GM23338 (cell line): ENCODE data around the gene RAB36. TPM values are rescaled to one million over a fixed set of nuclear protein-coding genes. Genes with fewer than 3 reads are reported as not detected.

Experiments
- ATAC-seq: fragments of 200-7000 bp; cut with Tn5 transposase; 3 replicates; pipeline ENCODE4 v1.9.1; 2020
- DNase-seq: peaks from one replicate; pipeline ENCODE4 v3.0.0-alpha.2; 2015; ENCODE audit warnings: low spot score
- H2AFZ ChIP-seq: fragments of 200-600 bp; sonication (generic); 2 replicates; pipeline ENCODE4 v1.8.0; 2016; ENCODE audit warnings: antibody characterized with exemption, mild to moderate bottlenecking, moderate library complexity
- H3F3A ChIP-seq: fragments of 200-600 bp; sonication (generic); replicated peaks from 2 replicates; pipeline ENCODE4 v1.8.0; 2017; ENCODE audit warnings: antibody characterized with exemption, mixed run types, low read depth
- H3K27ac ChIP-seq: fragments of 200-600 bp; sonication (generic); 2 replicates; pipeline ENCODE4 v1.6.1; 2016; ENCODE audit warnings: low read depth
- H3K27me3 ChIP-seq: fragments of 200-600 bp; sonication (generic); 2 replicates; pipeline ENCODE4 v1.8.0; 2016; ENCODE audit warnings: mild to moderate bottlenecking, mixed run types, moderate library complexity; ENCODE audit not compliant: insufficient read depth
- H3K36me3 ChIP-seq: fragments of 200-600 bp; sonication (generic); 2 replicates; pipeline ENCODE4 v1.8.0; 2016; ENCODE audit warnings: mild to moderate bottlenecking; ENCODE audit not compliant: insufficient read depth
- H3K4me1 ChIP-seq: fragments of 200-600 bp; sonication (generic); 2 replicates; pipeline ENCODE4 v1.8.0; 2016; ENCODE audit warnings: mild to moderate bottlenecking, moderate library complexity; ENCODE audit not compliant: insufficient read depth
- H3K4me2 ChIP-seq: fragments of 200-600 bp; sonication (generic); 2 replicates; pipeline ENCODE4 v1.7.1; 2017; ENCODE audit warnings: mixed run types
- H3K4me3 ChIP-seq: fragments of 200-600 bp; sonication (generic); 2 replicates; pipeline ENCODE4 v1.6.1; 2016; ENCODE audit warnings: mixed run types
- H3K79me2 ChIP-seq: fragments of 200-600 bp; sonication (generic); replicated peaks from 2 replicates; pipeline ENCODE4 v1.8.0; 2017; ENCODE audit warnings: mild to moderate bottlenecking; ENCODE audit not compliant: insufficient read depth
- H3K9me2 ChIP-seq: fragments of 200-600 bp; sonication (generic); 2 replicates; pipeline ENCODE4 v1.8.0; 2017; ENCODE audit not compliant: insufficient read depth
- H4K20me1 ChIP-seq: fragments of 200-600 bp; sonication (generic); replicated peaks from 2 replicates; pipeline ENCODE4 v1.8.0; 2017; ENCODE audit warnings: mild to moderate bottlenecking; ENCODE audit not compliant: insufficient read depth
- H3K27ac Mint-ChIP-seq: 2 replicates; pipeline ENCODE4 v1.8.0; 2020; ENCODE audit warnings: inconsistent platforms, mild to moderate bottlenecking, moderate library complexity, mixed read lengths
- H3K27me3 Mint-ChIP-seq: 3 replicates; pipeline ENCODE4 v1.8.0; 2022; ENCODE audit warnings: low read depth, mild to moderate bottlenecking, moderate library complexity, mixed read lengths, inconsistent platforms; ENCODE audit not compliant: insufficient read depth, poor library complexity
- H3K36me3 Mint-ChIP-seq: 3 replicates; pipeline ENCODE4 v1.8.0; 2021; ENCODE audit warnings: low read depth, mild to moderate bottlenecking, inconsistent platforms, moderate library complexity, mixed read lengths
- H3K4me1 Mint-ChIP-seq: 3 replicates; pipeline ENCODE4 v1.8.0; 2020; ENCODE audit warnings: mild to moderate bottlenecking, inconsistent platforms, mixed read lengths
- H3K4me3 Mint-ChIP-seq: 3 replicates; pipeline ENCODE4 v1.8.0; 2021; ENCODE audit warnings: moderate library complexity, mild to moderate bottlenecking, inconsistent platforms, mixed read lengths
- H3K9me3 Mint-ChIP-seq: 3 replicates; pipeline ENCODE4 v1.8.0; 2020; ENCODE audit warnings: moderate library complexity, mild to moderate bottlenecking, inconsistent platforms, mixed read lengths
- ETS1 ChIP-seq: IDR thresholded peaks from 2 replicates; pipeline ENCODE4 v1.6.1; 2016; ENCODE audit warnings: antibody characterized with exemption
- EZH2 ChIP-seq: fragments of 200-600 bp; sonication (generic); IDR thresholded peaks from one replicate; pipeline ENCODE4 v1.8.0; 2017; ENCODE audit warnings: antibody characterized with exemption, mild to moderate bottlenecking, low read depth; ENCODE audit not compliant: unreplicated experiment
- JUNB ChIP-seq: IDR thresholded peaks from one replicate; pipeline ENCODE4 v1.6.1; 2016; ENCODE audit warnings: antibody characterized with exemption; ENCODE audit not compliant: unreplicated experiment
- NANOG ChIP-seq: IDR thresholded peaks from 2 replicates; pipeline ENCODE4 v1.6.1; 2016; ENCODE audit warnings: antibody characterized with exemption, borderline replicate concordance
- POLR2AphosphoS5 ChIP-seq: IDR thresholded peaks from 2 replicates; pipeline ENCODE4 v1.6.1; 2016; ENCODE audit warnings: antibody characterized with exemption, low read depth
- ZNF114 ChIP-seq: fragments of 250-450 bp; sonication (Bioruptor Pico); IDR thresholded peaks from 2 replicates; pipeline ENCODE4 v1.5.0; 2020; ENCODE audit warnings: mild to moderate bottlenecking, moderate library complexity
- polyA plus RNA-seq: library from polyadenylated mRNA; unstranded; fragments of >200 nt; fragmentation: Nextera tagmentation; extraction: Ambion mirVana; gene quantifications from 2 replicates; pipeline ENCODE4 v1.2.1, GENCODE V29; 2016
- total RNA-seq: library from RNA; depleted of rRNA; stranded (reverse); fragments of >200 nt; shearing (Covaris generic); gene quantifications from 2 replicates; pipeline ENCODE4 v1.2.3, GENCODE V29; 2014
- TF ChIP-seq, protein P1 (sequence below): IDR thresholded peaks from one replicate; pipeline ENCODE4 v1.6.1; 2018; ENCODE audit warnings: antibody characterized with exemption; ENCODE audit not compliant: unreplicated experiment
- TF ChIP-seq, protein P2 (sequence below): fragments of 250-450 bp; sonication (Bioruptor Pico); IDR thresholded peaks from 2 replicates; pipeline ENCODE4 v1.5.0; 2020; ENCODE audit warnings: mild to moderate bottlenecking, moderate library complexity

The RAB36 gene
- total and polyA plus RNA-seq, 2 experiments from 2014 or later, result 0.58 to 1.2 TPM

DNA sequence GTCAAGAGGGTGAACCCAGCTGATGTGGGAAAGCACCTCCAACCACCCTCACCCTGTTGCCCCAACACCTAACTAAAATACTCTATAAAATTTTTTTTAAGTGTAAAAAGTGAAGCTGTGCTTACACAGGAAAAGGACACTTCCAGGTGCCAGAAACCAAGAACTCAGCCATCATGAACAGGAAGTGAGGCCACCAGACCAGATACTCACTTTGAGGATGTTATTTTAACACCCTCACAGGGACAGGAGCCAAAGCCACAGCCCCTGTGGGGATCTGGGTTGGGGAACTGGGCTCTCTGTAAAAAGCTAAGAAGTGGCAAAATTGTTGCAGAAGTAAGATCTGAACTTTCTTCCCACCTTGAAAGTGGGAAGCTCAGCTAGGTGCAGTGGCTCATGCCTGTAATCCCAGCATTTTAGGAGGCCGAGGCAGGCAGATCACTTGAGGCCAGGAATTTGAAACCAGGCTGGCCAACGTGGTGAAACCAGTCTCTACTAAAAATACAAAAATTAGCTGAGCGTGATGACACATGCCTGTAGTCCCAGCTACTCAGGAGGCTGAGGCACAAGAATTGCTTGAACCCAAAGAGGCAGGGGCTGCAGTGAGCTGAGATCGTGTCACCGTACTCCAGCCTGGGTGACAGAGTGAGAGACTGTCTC lies 7.2 kb upstream of the RAB36 start (continued):
- TF ChIP-seq NANOG (no peak), JUNB (no peak), ETS1 (no peak)

DNA sequence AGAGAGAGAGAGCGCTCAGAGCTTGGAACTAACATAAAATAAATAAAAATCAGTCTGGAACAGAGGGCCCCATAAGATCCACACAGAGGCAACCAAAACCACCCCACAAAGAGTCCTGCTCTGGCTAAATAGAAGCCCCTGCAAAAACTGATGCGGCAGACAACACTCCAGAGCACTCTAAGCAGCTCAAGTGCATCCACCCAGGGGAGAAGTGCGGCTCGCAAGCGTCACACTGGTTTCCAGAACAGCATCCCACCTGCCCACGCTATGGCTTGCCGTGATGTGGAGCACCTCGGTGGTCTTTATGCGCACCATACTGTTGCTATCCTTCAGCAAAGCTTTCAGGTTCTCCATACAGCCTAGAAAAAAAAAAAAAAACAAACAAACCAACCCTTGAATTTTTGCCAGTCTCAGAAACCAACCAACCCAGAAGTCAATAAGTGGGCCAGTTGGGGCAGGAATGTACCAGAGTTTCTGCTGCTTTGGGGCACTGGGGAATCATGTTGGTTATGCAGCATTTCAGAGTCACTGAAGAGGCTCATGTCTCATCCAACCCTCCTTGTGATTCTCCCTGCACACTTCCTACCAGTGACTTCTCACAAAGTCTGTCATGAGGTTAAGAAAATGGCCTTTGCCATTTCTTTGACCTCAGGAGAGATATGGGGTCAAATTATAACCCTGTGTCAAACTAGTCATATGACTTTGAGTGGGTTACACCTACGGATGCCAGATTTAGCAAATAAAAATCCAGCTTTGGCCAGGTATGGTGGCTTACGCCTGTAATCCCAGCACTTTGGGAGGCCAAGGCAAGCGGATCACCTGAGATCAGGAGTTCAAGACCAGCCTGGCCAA lies 6.5 kb upstream of the RAB36 start:
- ATAC-seq, result no peak
- no peak for TF ChIP-seq NANOG
- no peak for TF ChIP-seq EZH2
- no peak for TF ChIP-seq JUNB
- TF ChIP-seq ETS1, result no peak
- TF ChIP-seq ZNF114 (CRISPR knock-in tag), result no peak
- TF ChIP-seq, protein P1, sequence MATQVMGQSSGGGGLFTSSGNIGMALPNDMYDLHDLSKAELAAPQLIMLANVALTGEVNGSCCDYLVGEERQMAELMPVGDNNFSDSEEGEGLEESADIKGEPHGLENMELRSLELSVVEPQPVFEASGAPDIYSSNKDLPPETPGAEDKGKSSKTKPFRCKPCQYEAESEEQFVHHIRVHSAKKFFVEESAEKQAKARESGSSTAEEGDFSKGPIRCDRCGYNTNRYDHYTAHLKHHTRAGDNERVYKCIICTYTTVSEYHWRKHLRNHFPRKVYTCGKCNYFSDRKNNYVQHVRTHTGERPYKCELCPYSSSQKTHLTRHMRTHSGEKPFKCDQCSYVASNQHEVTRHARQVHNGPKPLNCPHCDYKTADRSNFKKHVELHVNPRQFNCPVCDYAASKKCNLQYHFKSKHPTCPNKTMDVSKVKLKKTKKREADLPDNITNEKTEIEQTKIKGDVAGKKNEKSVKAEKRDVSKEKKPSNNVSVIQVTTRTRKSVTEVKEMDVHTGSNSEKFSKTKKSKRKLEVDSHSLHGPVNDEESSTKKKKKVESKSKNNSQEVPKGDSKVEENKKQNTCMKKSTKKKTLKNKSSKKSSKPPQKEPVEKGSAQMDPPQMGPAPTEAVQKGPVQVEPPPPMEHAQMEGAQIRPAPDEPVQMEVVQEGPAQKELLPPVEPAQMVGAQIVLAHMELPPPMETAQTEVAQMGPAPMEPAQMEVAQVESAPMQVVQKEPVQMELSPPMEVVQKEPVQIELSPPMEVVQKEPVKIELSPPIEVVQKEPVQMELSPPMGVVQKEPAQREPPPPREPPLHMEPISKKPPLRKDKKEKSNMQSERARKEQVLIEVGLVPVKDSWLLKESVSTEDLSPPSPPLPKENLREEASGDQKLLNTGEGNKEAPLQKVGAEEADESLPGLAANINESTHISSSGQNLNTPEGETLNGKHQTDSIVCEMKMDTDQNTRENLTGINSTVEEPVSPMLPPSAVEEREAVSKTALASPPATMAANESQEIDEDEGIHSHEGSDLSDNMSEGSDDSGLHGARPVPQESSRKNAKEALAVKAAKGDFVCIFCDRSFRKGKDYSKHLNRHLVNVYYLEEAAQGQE, result no peak
- TF ChIP-seq, protein P2, sequence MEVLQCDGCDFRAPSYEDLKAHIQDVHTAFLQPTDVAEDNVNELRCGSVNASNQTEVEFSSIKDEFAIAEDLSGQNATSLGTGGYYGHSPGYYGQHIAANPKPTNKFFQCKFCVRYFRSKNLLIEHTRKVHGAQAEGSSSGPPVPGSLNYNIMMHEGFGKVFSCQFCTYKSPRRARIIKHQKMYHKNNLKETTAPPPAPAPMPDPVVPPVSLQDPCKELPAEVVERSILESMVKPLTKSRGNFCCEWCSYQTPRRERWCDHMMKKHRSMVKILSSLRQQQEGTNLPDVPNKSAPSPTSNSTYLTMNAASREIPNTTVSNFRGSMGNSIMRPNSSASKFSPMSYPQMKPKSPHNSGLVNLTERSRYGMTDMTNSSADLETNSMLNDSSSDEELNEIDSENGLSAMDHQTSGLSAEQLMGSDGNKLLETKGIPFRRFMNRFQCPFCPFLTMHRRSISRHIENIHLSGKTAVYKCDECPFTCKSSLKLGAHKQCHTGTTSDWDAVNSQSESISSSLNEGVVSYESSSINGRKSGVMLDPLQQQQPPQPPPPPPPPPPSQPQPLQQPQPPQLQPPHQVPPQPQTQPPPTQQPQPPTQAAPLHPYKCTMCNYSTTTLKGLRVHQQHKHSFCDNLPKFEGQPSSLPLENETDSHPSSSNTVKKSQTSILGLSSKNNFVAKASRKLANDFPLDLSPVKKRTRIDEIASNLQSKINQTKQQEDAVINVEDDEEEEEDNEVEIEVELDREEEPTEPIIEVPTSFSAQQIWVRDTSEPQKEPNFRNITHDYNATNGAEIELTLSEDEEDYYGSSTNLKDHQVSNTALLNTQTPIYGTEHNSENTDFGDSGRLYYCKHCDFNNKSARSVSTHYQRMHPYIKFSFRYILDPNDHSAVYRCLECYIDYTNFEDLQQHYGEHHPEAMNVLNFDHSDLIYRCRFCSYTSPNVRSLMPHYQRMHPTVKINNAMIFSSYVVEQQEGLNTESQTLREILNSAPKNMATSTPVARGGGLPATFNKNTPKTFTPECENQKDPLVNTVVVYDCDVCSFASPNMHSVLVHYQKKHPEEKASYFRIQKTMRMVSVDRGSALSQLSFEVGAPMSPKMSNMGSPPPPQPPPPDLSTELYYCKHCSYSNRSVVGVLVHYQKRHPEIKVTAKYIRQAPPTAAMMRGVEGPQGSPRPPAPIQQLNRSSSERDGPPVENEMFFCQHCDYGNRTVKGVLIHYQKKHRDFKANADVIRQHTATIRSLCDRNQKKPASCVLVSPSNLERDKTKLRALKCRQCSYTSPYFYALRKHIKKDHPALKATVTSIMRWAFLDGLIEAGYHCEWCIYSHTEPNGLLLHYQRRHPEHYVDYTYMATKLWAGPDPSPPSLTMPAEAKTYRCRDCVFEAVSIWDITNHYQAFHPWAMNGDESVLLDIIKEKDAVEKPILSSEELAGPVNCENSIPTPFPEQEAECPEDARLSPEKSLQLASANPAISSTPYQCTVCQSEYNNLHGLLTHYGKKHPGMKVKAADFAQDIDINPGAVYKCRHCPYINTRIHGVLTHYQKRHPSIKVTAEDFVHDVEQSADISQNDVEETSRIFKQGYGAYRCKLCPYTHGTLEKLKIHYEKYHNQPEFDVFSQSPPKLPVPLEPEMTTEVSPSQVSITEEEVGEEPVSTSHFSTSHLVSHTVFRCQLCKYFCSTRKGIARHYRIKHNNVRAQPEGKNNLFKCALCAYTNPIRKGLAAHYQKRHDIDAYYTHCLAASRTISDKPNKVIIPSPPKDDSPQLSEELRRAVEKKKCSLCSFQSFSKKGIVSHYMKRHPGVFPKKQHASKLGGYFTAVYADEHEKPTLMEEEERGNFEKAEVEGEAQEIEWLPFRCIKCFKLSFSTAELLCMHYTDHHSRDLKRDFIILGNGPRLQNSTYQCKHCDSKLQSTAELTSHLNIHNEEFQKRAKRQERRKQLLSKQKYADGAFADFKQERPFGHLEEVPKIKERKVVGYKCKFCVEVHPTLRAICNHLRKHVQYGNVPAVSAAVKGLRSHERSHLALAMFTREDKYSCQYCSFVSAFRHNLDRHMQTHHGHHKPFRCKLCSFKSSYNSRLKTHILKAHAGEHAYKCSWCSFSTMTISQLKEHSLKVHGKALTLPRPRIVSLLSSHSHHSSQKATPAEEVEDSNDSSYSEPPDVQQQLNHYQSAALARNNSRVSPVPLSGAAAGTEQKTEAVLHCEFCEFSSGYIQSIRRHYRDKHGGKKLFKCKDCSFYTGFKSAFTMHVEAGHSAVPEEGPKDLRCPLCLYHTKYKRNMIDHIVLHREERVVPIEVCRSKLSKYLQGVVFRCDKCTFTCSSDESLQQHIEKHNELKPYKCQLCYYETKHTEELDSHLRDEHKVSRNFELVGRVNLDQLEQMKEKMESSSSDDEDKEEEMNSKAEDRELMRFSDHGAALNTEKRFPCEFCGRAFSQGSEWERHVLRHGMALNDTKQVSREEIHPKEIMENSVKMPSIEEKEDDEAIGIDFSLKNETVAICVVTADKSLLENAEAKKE (CRISPR knock-in tag), result no peak
- no peak for TF ChIP-seq POLR2AphosphoS5

More for the DNA sequence above, 6.5 kb upstream of the RAB36 start:
- H3K36me3 Mint-ChIP-seq, result no peaks in the 10 kb centered on the region
- Histone ChIP-seq H3K4me3 (no peak overlapping the region), H2AFZ (no peak overlapping the region), H3K4me2 (no peak overlapping the region), H3K27me3 (no peaks in the 10 kb centered on the region; the same call in 1 of the 2 replicates), H3F3A (no peaks in the 10 kb centered on the region), H3K27ac (no peak overlapping the region), H3K9me2 (no peaks in the 10 kb centered on the region), H3K4me1 (peaks cover 6% of the 10 kb centered on the region), H3K36me3 (no peaks in the 10 kb centered on the region), H3K79me2 (no peaks in the 10 kb centered on the region), H4K20me1 (no peaks in the 10 kb centered on the region)
- H3K9me3 Mint-ChIP-seq, result peaks cover 3% of the 10 kb centered on the region; the same call in 1 of the 3 replicates
- H3K27ac Mint-ChIP-seq, result no peak overlapping the region
- peaks cover 10% of the 10 kb centered on the region for H3K27me3 Mint-ChIP-seq
- peaks cover 19% of the 10 kb centered on the region for H3K4me1 Mint-ChIP-seq
- no peak overlapping the region for H3K4me3 Mint-ChIP-seq
- no peak for DNase-seq
